Peyer's patch (tissue), 4 donors: ENCODE measurements around the gene TSC22D3.

ENCODE experiments used
- POLR2A ChIP-seq, 2 donors: fragments of 450-650 bp; IDR thresholded peaks; one replicate each; pipeline ENCODE4 v1.5.1; 2017; ENCODE audit warnings: antibody characterized with exemption in 2 of 2, mild to moderate bottlenecking in 2 of 2, moderate library complexity in 2 of 2
- TF ChIP-seq, protein P1 (sequence below), 6 experiments: fragments of 450-650 bp in 4 of 6; fragments of 200-600 bp in 2 of 6; sonication (generic) in 1 of 6; IDR thresholded peaks; one replicate each; pipeline ENCODE4 v1.5.1; 2017 to 2019; ENCODE audit warnings: antibody characterized with exemption in 6 of 6, mild to moderate bottlenecking in 3 of 6, moderate library complexity in 1 of 6

DNA sequence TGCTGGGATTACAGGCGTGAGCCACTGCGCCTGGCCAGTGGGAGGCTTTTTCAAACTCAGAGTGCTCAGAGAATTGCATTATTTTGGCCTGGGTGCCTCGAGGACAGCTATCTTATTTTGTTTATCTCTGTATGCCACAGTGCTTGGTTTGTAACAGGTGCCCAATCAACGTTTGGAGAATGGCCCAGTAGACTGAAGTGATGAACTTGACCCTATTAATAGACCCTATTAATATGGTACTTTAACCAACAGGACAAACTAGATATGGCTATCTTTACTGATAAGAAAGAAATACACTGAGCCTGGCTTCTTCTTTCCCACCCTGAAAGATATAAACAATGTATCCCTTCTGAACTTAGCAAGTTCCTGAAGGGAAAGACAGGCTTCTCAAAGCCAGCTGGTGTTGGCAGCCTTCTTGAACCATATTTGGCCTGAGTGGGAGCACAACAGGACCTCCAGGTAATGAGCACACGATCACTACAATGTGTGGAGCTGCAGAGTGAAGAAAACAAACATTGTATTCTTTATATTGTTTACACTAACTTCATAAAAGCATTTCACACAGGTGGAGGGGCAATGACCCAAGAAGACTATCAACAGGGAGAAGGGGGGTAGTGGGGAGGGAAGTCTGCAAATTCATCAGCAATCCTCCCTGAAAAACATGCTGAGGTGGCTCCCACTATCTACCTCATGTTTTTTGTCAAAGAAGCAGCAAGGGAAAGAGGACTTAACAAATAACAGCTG is 105.5 kb downstream of the TSC22D3 start:
- TF ChIP-seq, protein P1, sequence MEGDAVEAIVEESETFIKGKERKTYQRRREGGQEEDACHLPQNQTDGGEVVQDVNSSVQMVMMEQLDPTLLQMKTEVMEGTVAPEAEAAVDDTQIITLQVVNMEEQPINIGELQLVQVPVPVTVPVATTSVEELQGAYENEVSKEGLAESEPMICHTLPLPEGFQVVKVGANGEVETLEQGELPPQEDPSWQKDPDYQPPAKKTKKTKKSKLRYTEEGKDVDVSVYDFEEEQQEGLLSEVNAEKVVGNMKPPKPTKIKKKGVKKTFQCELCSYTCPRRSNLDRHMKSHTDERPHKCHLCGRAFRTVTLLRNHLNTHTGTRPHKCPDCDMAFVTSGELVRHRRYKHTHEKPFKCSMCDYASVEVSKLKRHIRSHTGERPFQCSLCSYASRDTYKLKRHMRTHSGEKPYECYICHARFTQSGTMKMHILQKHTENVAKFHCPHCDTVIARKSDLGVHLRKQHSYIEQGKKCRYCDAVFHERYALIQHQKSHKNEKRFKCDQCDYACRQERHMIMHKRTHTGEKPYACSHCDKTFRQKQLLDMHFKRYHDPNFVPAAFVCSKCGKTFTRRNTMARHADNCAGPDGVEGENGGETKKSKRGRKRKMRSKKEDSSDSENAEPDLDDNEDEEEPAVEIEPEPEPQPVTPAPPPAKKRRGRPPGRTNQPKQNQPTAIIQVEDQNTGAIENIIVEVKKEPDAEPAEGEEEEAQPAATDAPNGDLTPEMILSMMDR (IDR thresholded peaks at IDR 0.05): no peak
- TF ChIP-seq POLR2A (IDR thresholded peaks at IDR 0.05): no peak
